ENCODE results near the gene XIAP. TPM values are rescaled to one million over a fixed set of nuclear protein-coding genes. Genes with fewer than 3 reads are reported as not detected.
"Not testable (repeated sequence)": the region's sequence is repeated elsewhere in the genome, so short reads cannot be mapped to it uniquely, and the experiment has no call there.

XIAP gene
- 56.0 and 60.1 TPM in 2 replicates for total RNA-seq (2014; rRNA removed; shearing (Covaris generic))

DNA sequence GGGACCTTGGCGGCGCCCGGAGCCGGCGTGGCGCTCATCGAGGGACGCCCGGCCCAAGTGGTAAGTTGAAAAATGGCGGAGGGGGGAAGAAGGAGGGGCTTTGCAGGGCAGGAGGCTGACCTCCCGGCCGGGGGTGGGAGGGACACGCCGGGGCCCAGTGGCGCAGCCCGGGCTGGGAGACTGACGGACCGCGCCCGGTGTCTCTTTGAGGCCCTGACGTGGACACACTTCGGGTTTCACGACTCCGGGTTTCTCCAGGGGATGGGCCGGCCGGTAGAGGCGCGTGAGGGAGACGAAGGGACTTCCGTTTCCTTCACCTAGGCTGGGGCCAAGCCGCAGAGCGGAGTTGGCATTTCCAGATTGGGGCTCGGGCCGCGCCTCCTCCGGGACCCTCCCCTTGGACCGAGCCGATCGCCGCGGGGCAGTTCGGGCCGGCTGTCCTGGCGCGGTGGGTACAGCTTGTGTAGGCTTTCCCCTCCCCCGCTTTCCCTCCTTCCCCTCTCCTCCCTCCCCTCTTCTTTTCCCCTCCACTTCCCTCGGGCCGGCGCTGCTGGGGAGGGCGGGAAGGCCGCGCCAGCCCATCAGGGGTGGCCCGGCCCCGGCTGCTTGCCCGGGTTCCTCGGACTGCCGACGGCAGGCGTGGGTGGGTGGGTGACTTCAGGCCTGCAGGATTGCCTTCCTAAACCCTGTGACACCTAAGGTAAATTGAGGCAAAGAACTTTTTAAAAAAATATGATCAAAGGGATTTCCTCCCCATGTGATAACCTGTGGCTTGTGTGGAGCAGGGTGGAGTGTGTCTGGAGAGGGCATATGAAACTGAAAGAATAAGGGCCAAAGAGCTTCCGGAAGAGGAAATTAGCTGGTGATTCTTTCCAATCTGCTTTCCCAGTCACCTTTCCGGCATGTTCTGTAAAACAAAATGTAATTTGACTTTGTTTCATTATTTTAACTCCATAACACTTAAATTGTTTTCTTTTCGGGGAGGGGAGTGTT lies at the start of gene XIAP:
Gene XIAP, plus strand, starts transcription at position 208 of the 993 bp plus-strand sequence. CDS start 25,610 bp downstream, outside the sequence.
- H3K27me3 ChIP-seq: no peaks in the 10 kb centered on the region
- peak; percentile 94 for DNase-seq
- no peaks in the 10 kb centered on the region for H3K4me1 ChIP-seq
- peak within 1 kb of the TSS; percentile 70 for H3K4me3 ChIP-seq
- no peaks in the 10 kb centered on the region for H3K9me3 ChIP-seq (replicated peaks)
- no peaks in the 10 kb centered on the region; the same call in 1 of the 2 replicates for H3K36me3 ChIP-seq
- H3K27ac ChIP-seq: peak within 1 kb of the TSS; percentile 91

DNA sequence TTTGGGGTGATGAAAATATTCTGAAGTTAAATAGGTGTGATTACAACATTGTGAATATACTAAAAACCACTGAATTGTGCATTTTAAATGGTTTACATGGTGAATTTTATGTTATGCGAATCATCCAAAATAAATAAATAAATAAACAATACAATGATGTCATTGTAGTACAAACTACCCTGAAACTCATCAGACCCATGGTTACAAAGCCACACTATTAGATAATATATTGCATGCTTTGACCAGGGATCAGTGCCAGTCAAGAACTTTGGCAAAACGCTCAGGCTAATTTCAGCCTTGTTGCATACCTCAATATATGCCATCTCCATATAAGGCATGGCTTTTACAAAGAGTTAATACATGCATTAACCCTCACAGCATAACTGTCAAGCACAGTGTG lies 45.5 kb upstream of the XIAP start:
- no peaks in the 10 kb centered on the region for H3K27me3 ChIP-seq
- no peak for DNase-seq
- H3K27ac ChIP-seq: no peak overlapping the region
- H3K4me3 ChIP-seq: no peak overlapping the region
- H3K9me3 ChIP-seq (replicated peaks): no peaks in the 10 kb centered on the region
- H3K4me1 ChIP-seq: no peaks in the 10 kb centered on the region
- H3K36me3 ChIP-seq: no peaks in the 10 kb centered on the region

DNA sequence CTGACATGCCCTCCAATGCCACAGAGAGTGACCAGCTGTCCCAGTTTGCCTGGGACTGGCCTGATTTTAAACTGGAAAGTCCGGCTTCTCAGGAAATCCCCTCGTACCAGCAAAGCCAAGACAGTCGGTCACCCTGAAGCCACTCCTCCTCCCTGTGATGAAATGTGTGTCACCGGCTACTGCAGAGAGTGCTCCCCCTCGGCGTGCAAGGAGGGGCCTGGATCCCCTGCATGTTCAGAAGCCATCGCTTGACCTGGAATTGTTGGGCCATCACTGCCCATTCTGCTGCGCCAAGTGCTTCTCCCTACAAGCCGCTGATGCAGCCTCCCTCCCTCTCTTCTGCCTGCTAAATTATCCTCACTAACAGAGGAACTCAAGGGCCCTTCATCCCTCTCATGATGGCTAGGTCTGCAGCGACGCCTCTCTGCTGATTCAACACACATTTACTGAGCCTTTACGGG lies 44.9 kb upstream of the XIAP start:
- DNase-seq; H3K36me3 ChIP-seq; H3K27ac ChIP-seq; H3K9me3 ChIP-seq (replicated peaks); H3K4me1 ChIP-seq; H3K27me3 ChIP-seq; H3K4me3 ChIP-seq: not testable (repeated sequence)

DNA sequence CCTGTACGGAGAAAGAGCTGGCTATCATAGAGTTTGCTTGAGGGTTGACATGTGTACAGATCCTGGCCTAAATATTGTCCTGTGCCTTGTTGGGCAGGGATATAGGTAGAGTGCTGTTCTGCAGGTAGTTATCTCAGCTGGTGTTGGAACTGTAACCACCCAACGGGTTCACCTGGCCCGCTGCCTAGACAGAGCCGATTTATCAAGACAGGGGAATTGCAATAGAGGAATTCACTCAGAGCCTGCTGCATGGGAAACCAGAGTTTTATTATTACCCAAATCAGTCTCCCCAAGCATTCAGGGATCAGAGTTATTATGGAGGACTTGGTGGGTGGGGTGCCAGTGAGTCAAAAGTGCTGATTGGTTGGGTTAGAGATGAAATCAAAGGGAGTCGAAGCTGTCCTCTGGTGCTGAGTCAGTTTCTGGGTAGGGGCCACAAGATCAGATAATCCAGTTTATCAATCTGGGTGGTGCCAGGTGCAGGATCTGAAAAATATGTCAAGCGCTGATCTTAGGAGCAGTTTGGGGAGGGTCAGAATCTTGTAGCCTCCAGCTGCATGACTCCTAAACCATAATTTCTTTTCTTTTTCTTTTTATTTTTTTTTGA lies 42.5 kb upstream of the XIAP start:
- no peak for DNase-seq
- H3K4me1 ChIP-seq: no peaks in the 10 kb centered on the region
- no peak overlapping the region for H3K4me3 ChIP-seq
- no peak overlapping the region for H3K27ac ChIP-seq
- H3K27me3 ChIP-seq: no peaks in the 10 kb centered on the region
- no peaks in the 10 kb centered on the region for H3K9me3 ChIP-seq (replicated peaks)
- no peaks in the 10 kb centered on the region for H3K36me3 ChIP-seq

DNA sequence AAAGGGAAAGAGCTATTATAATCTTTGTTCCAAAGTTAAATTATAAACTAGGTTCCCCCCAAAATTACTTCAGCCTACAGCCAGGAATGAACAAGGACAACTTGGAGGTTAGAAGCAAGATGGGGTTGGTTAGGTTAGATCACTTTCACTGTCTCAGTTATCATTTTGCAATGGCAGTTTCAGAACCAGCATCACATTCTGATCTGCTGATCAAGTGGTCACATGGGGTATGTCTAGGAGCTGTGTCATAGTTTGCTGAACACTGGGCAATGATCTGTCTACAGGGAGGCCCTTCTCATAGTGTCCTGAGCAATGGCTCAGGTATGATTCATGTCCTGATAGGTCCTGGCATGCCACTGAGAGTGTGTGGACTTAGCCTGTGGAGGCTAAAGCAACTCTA lies 41.6 kb upstream of the XIAP start:
- Histone ChIP-seq H3K27me3 (no peaks in the 10 kb centered on the region), H3K4me3 (no peak overlapping the region), H3K36me3 (no peaks in the 10 kb centered on the region), H3K9me3 (replicated peaks) (no peaks in the 10 kb centered on the region), H3K27ac (no peak overlapping the region), H3K4me1 (no peaks in the 10 kb centered on the region)
- no peak for DNase-seq

DNA sequence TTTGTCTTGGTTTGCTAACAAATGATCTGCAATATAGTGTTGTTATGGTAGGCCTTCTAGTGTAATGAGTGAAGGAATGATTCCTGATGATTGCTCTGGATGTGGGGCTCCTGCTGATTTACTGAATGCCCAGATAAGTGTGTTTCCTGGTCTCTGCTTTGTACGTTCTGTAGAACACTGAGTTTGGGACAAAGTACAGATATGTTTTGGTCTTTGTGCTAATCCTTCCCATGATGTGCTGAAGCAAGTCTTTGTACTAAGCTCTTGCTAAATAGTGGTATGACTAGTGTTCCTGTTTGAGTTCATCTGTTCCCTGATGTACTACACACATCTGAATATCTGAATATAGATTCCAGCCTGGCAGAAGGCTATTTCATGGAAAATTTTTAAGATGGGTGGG lies 36.9 kb upstream of the XIAP start:
- H3K4me3 ChIP-seq: no peak overlapping the region
- H3K27ac ChIP-seq: no peak overlapping the region
- H3K36me3 ChIP-seq: no peaks in the 10 kb centered on the region
- H3K27me3 ChIP-seq: no peaks in the 10 kb centered on the region
- H3K4me1 ChIP-seq: no peaks in the 10 kb centered on the region
- DNase-seq: no peak
- no peaks in the 10 kb centered on the region for H3K9me3 ChIP-seq (replicated peaks)

DNA sequence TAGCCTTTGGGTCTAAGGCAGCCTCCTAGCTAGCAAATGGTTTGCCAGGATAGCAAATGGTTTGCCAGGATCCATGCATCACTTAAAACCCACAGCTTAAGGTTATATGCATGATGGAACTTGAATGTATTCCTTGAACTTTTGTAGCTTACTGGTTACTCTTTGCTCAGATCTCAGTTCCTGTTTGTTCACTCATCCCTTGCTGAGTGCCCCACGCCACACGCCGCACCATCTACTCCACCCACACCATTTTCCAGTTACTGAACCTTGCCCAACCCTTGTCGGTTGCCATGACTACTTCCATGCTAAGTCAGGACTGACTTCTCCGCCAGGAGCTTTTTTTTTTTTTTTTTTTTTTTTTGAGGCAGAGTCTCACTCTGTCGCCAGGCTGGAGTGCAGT lies 29.5 kb upstream of the XIAP start:
- no peak for DNase-seq
- peaks cover 11% of the 10 kb centered on the region for H3K4me1 ChIP-seq
- no peaks in the 10 kb centered on the region for H3K9me3 ChIP-seq (replicated peaks)

DNA sequence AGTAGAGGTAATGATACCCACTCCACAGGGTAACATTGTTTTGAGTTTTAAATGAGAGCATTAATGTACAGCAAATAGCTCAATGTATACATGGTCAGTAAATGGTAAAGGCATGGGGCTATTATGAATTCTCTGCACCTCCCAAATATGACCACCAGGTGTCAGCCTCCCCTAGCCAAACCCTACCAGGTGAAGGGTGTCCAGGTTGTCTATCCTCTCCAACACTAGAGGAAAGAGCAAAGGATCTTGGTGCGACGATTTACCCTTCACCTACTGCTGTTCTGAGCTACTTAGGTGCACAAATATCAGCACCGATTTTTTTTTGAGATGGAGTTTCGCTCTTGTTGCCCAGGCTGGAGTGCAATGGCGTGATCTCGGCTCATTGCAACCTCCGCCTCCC lies 26.5 kb upstream of the XIAP start:
- Histone ChIP-seq H3K4me3 (peak overlapping the region; percentile 22), H3K4me1 (peaks cover 11% of the 10 kb centered on the region), H3K9me3 (replicated peaks) (no peaks in the 10 kb centered on the region), H3K36me3 (no peaks in the 10 kb centered on the region), H3K27ac (no peak overlapping the region), H3K27me3 (no peaks in the 10 kb centered on the region; the same call in 1 of the 2 replicates)
- peak; percentile 42 to 89 for DNase-seq

More for the DNA sequence above, 29.5 kb upstream of the XIAP start:
- no peaks in the 10 kb centered on the region; the same call in 1 of the 2 replicates for H3K27me3 ChIP-seq
- no peak overlapping the region for H3K27ac ChIP-seq
- H3K4me3 ChIP-seq: no peak overlapping the region
- no peaks in the 10 kb centered on the region for H3K36me3 ChIP-seq

DNA sequence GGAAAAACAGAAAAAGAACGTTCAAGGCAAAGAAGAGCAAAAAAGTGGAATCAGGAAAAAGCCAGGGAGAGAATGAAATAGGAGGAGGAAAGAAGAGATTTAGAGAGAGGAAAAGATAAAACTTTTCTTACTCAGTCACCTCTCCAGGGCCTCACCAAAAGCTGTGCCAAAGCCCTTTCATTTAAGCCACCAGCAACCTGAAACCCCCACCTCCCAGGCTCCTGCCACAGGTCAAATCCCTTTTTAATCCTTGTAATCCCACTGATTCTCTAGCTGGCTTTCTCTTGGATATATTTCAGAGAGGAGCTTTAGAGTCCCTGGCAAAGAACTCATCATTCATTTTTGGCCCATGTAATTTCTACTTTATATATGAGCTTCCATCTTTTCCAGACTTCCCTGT lies 25.7 kb upstream of the XIAP start:
- Histone ChIP-seq H3K27me3 (no peaks in the 10 kb centered on the region; the same call in 1 of the 2 replicates), H3K36me3 (no peaks in the 10 kb centered on the region), H3K27ac (no peak overlapping the region), H3K4me3 (no peak overlapping the region), H3K4me1 (peaks cover 11% of the 10 kb centered on the region), H3K9me3 (replicated peaks) (no peaks in the 10 kb centered on the region)
- DNase-seq: peak; percentile 67 to 83

DNA sequence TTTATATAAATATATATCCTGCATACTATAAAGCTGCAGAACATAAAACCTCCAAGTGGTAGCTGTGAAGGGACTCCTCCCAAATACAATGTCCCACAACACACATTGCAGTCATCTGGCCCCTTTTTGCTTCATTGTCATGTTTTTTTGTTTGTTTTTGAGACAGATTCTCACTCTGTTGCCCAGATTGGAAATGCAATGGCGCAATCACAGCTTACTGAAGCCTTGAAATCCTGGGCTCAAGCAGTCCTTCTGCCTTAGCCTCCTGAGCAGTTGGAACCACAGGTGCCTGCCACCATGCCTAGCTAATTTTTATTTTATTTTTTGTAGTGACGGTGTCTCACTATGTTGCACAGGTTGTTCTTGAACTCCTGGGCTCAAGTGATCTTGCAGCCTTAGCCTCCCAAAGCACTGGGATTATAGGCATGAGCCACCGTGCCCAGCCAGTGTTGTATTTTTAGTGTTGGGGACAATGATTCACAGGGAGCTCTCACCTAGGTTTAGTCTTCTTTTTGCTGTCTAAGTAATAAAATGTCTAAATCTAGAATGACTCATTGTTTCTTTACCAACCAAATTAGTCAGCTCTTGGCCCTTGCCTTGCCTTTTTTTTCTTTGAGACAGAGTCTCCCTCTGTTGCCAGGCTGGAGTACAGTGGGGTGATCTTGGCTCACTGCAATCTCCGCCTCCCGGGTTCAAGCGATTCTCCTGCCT lies 24.0 kb upstream of the XIAP start:
- Histone ChIP-seq H3K36me3 (no peaks in the 10 kb centered on the region), H3K4me3 (no peak overlapping the region), H3K27me3 (no peaks in the 10 kb centered on the region), H3K27ac (no peak overlapping the region), H3K9me3 (replicated peaks) (no peaks in the 10 kb centered on the region), H3K4me1 (peaks cover 11% of the 10 kb centered on the region)
- DNase-seq: no peak

DNA sequence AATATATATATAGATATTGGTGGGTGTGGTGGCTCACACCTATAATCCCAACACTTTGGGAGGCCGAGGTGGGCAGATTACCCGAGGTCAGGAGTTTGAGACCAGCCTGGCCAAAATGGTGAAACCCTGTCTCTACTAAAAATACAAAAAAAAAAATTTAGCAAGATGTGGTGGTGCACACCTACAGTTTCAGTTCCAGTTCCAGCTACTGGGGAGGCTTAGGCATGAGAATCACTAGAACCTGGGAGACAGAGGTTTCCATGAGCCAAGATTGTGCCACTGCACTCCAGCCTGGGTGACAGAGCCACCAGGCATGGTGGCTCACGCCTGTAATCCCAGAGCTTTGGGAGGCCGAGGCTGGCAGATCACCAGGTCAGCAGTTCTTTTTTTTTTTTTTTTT lies 14.7 kb upstream of the XIAP start:
- H3K4me3 ChIP-seq; H3K36me3 ChIP-seq; H3K9me3 ChIP-seq (replicated peaks); H3K27ac ChIP-seq; DNase-seq; H3K4me1 ChIP-seq; H3K27me3 ChIP-seq: not testable (repeated sequence)

DNA sequence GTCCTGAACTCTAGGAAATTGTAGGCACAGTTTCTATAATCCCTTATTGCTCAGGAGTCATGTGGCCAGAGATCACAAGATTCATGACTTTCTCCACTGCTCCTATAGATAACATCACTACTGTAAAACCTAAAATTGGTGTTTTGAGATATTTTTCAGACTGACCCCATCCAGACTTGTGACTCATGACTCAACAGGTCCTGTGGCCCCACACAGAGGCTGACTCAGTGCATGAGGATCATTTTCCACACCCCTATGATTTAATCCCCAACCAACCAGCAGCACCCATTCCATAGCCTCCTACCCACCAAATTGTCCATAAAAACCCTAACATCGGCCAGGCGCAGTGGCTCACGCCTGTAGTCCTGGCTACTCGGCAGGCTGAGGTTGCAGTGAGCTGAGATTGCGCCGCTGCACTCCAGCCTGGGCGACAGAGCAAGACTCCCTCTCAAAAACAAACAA lies 13.2 kb upstream of the XIAP start:
- Histone ChIP-seq H3K36me3 (no peaks in the 10 kb centered on the region), H3K27ac (no peak overlapping the region), H3K27me3 (no peaks in the 10 kb centered on the region), H3K4me1 (no peaks in the 10 kb centered on the region), H3K9me3 (replicated peaks) (no peaks in the 10 kb centered on the region), H3K4me3 (no peak overlapping the region)
- DNase-seq: peak in 1 of 2 experiments; percentile 19

DNA sequence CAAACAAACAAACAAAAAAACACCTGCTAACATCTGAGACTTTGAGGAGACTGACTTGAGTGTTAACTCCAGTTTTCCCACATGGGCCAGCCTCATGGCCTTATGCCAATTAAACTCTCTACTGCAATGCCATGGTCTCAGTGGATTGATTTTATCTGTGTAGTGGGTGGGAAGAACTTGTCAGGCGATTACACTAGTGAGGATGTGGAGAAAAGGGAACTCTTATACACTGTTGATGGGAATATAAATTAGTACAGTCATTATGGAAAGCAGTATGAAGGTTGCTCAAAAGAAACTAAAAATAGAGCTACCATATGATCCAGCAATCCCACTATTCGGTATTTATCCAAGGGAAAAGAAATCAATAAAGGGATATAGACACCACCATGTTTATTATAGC lies 12.8 kb upstream of the XIAP start:
- Histone ChIP-seq H3K27me3 (no peaks in the 10 kb centered on the region), H3K9me3 (replicated peaks) (no peaks in the 10 kb centered on the region), H3K4me3 (no peak overlapping the region), H3K4me1 (no peaks in the 10 kb centered on the region), H3K27ac (no peak overlapping the region), H3K36me3 (no peaks in the 10 kb centered on the region)
- DNase-seq: no peak

DNA sequence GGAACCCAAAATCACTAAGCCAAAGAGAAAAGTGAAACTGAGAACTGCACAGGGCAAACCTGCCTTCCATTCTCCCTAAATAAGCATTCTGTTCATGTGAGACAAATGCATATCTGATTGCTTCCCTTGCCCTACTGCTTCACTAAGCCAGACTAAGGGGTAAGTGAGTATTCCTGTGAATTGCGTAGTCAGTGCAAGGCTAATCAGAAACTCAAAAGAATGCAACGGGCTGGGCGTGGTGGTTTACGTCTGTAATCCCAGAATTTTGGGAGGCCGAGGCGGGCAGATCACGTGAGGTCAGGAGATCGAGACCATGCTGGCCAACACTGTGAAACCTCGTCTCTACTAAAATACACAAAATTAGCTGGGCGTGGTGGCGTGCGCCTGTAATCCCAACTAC lies 10.8 kb upstream of the XIAP start:
- no peaks in the 10 kb centered on the region for H3K9me3 ChIP-seq (replicated peaks)

DNA sequence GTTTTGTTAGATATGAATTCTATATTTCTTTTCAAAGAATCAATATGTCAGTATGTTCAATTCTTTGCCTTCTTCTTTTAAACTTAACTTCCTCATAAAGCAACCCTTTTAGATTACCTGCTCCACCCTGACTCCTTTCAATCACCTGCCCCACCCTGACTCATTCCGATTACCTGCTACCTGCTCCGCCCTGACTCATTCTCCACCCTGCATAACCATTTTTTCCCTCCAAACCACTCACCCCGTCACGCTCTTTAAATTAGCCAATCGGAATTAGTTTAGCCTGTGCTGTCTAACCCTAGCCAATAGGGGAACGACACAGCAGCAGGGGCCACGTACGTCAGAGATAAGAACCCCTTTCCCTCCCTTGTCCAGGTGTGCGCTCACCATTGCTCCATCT lies 9.9 kb upstream of the XIAP start:
- not testable (repeated sequence) for H3K27ac ChIP-seq; H3K4me1 ChIP-seq; H3K27me3 ChIP-seq; H3K36me3 ChIP-seq; H3K9me3 ChIP-seq (replicated peaks); H3K4me3 ChIP-seq; DNase-seq

More for the DNA sequence above, 10.8 kb upstream of the XIAP start:
- no peak overlapping the region for H3K27ac ChIP-seq
- H3K27me3 ChIP-seq: no peaks in the 10 kb centered on the region
- no peak for DNase-seq
- H3K4me3 ChIP-seq: no peak overlapping the region
- H3K36me3 ChIP-seq: no peaks in the 10 kb centered on the region
- no peaks in the 10 kb centered on the region for H3K4me1 ChIP-seq

Data from SJCRH30 (cell line).